GM23338 (cell line): ENCODE results near the gene CHD2. TPM values are rescaled to one million over a fixed set of nuclear protein-coding genes. Genes with fewer than 3 reads are reported as not detected.

Experiments used
- ATAC-seq: fragments of 200-7000 bp; cut with Tn5 transposase; 3 replicates; pipeline ENCODE4 v1.9.1; 2020
- DNase-seq: peaks from one replicate; pipeline ENCODE4 v3.0.0-alpha.2; 2015; ENCODE audit warnings: low spot score
- H2AFZ ChIP-seq: fragments of 200-600 bp; sonication (generic); 2 replicates; pipeline ENCODE4 v1.8.0; 2016; ENCODE audit warnings: antibody characterized with exemption, mild to moderate bottlenecking, moderate library complexity
- H3F3A ChIP-seq: fragments of 200-600 bp; sonication (generic); replicated peaks from 2 replicates; pipeline ENCODE4 v1.8.0; 2017; ENCODE audit warnings: antibody characterized with exemption, mixed run types, low read depth
- H3K27ac ChIP-seq: fragments of 200-600 bp; sonication (generic); 2 replicates; pipeline ENCODE4 v1.6.1; 2016; ENCODE audit warnings: low read depth
- H3K27me3 ChIP-seq: fragments of 200-600 bp; sonication (generic); 2 replicates; pipeline ENCODE4 v1.8.0; 2016; ENCODE audit warnings: mild to moderate bottlenecking, mixed run types, moderate library complexity; ENCODE audit not compliant: insufficient read depth
- H3K36me3 ChIP-seq: fragments of 200-600 bp; sonication (generic); 2 replicates; pipeline ENCODE4 v1.8.0; 2016; ENCODE audit warnings: mild to moderate bottlenecking; ENCODE audit not compliant: insufficient read depth
- H3K4me1 ChIP-seq: fragments of 200-600 bp; sonication (generic); 2 replicates; pipeline ENCODE4 v1.8.0; 2016; ENCODE audit warnings: mild to moderate bottlenecking, moderate library complexity; ENCODE audit not compliant: insufficient read depth
- H3K4me2 ChIP-seq: fragments of 200-600 bp; sonication (generic); 2 replicates; pipeline ENCODE4 v1.7.1; 2017; ENCODE audit warnings: mixed run types
- H3K4me3 ChIP-seq: fragments of 200-600 bp; sonication (generic); 2 replicates; pipeline ENCODE4 v1.6.1; 2016; ENCODE audit warnings: mixed run types
- H3K79me2 ChIP-seq: fragments of 200-600 bp; sonication (generic); replicated peaks from 2 replicates; pipeline ENCODE4 v1.8.0; 2017; ENCODE audit warnings: mild to moderate bottlenecking; ENCODE audit not compliant: insufficient read depth
- H3K9me2 ChIP-seq: fragments of 200-600 bp; sonication (generic); 2 replicates; pipeline ENCODE4 v1.8.0; 2017; ENCODE audit not compliant: insufficient read depth
- H4K20me1 ChIP-seq: fragments of 200-600 bp; sonication (generic); replicated peaks from 2 replicates; pipeline ENCODE4 v1.8.0; 2017; ENCODE audit warnings: mild to moderate bottlenecking; ENCODE audit not compliant: insufficient read depth
- H3K27ac Mint-ChIP-seq: 2 replicates; pipeline ENCODE4 v1.8.0; 2020; ENCODE audit warnings: inconsistent platforms, mild to moderate bottlenecking, moderate library complexity, mixed read lengths
- H3K27me3 Mint-ChIP-seq: 3 replicates; pipeline ENCODE4 v1.8.0; 2022; ENCODE audit warnings: low read depth, mild to moderate bottlenecking, moderate library complexity, mixed read lengths, inconsistent platforms; ENCODE audit not compliant: insufficient read depth, poor library complexity
- H3K36me3 Mint-ChIP-seq: 3 replicates; pipeline ENCODE4 v1.8.0; 2021; ENCODE audit warnings: low read depth, mild to moderate bottlenecking, inconsistent platforms, moderate library complexity, mixed read lengths
- H3K4me1 Mint-ChIP-seq: 3 replicates; pipeline ENCODE4 v1.8.0; 2020; ENCODE audit warnings: mild to moderate bottlenecking, inconsistent platforms, mixed read lengths
- H3K4me3 Mint-ChIP-seq: 3 replicates; pipeline ENCODE4 v1.8.0; 2021; ENCODE audit warnings: moderate library complexity, mild to moderate bottlenecking, inconsistent platforms, mixed read lengths
- H3K9me3 Mint-ChIP-seq: 3 replicates; pipeline ENCODE4 v1.8.0; 2020; ENCODE audit warnings: moderate library complexity, mild to moderate bottlenecking, inconsistent platforms, mixed read lengths
- EZH2 ChIP-seq: fragments of 200-600 bp; sonication (generic); IDR thresholded peaks from one replicate; pipeline ENCODE4 v1.8.0; 2017; ENCODE audit warnings: antibody characterized with exemption, mild to moderate bottlenecking, low read depth; ENCODE audit not compliant: unreplicated experiment
- EZH2phosphoT487 ChIP-seq: fragments of 200-600 bp; sonication (generic); IDR thresholded peaks from one replicate; pipeline ENCODE4 v1.8.1; 2018; ENCODE audit warnings: antibody characterized with exemption; ENCODE audit not compliant: unreplicated experiment
- NANOG ChIP-seq: IDR thresholded peaks from 2 replicates; pipeline ENCODE4 v1.6.1; 2016; ENCODE audit warnings: antibody characterized with exemption, borderline replicate concordance
- POLR2AphosphoS5 ChIP-seq: IDR thresholded peaks from 2 replicates; pipeline ENCODE4 v1.6.1; 2016; ENCODE audit warnings: antibody characterized with exemption, low read depth
- ZNF114 ChIP-seq: fragments of 250-450 bp; sonication (Bioruptor Pico); IDR thresholded peaks from 2 replicates; pipeline ENCODE4 v1.5.0; 2020; ENCODE audit warnings: mild to moderate bottlenecking, moderate library complexity
- polyA plus RNA-seq: library from polyadenylated mRNA; unstranded; fragments of >200 nt; fragmentation: Nextera tagmentation; extraction: Ambion mirVana; gene quantifications from 2 replicates; pipeline ENCODE4 v1.2.1, GENCODE V29; 2016
- total RNA-seq: library from RNA; depleted of rRNA; stranded (reverse); fragments of >200 nt; shearing (Covaris generic); gene quantifications from 2 replicates; pipeline ENCODE4 v1.2.3, GENCODE V29; 2014
- TF ChIP-seq, protein P1 (sequence below): IDR thresholded peaks from one replicate; pipeline ENCODE4 v1.6.1; 2018; ENCODE audit warnings: antibody characterized with exemption; ENCODE audit not compliant: unreplicated experiment
- TF ChIP-seq, protein P2 (sequence below): fragments of 250-450 bp; sonication (Bioruptor Pico); IDR thresholded peaks from 2 replicates; pipeline ENCODE4 v1.5.0; 2020; ENCODE audit warnings: mild to moderate bottlenecking, moderate library complexity
- TF ChIP-seq, protein P3 (sequence below): IDR thresholded peaks from 2 replicates; pipeline ENCODE4 v1.6.1; 2016; ENCODE audit warnings: antibody characterized with exemption

Gene CHD2
- total and polyA plus RNA-seq, 2 experiments from 2014 or later = 119 to 130 TPM

DNA sequence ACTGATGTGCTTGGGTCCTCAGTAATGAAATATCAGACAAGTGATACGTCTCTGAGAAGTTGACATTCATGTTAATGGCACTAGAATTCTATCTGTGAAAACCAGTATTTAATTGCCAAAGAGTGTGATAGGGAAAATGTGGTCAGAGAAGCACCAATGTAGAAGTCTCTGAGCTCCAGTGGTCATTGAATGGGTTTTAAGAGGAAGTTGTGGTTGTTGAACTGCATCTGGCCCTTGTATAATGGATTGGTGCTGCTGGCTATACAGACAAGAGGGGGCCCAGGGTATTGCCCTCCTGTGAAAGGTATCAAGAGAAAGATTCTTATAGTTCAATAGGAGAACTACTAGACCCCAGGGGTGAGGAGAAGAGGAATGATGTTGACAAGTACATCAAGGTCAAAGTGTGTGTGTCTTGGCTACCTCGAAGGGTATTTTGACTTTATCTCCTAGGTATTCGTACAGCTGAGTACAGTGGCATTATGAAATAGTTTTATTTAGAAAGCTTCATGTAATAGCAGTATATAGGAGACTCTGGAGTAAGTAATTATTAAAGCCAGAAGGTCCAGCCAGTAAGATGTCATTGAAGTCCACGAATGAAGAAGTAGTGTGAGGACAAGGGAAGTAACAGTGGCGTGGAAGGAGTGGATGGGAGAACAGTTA lies 47.1 kb downstream of the CHD2 start:
- peaks cover 8% of the 10 kb centered on the region; the same call in 1 of the 2 replicates for H4K20me1 ChIP-seq
- Mint-ChIP-seq H3K4me1 (no peaks in the 10 kb centered on the region), H3K4me3 (no peak overlapping the region), H3K36me3 (peaks cover 99% of the 10 kb centered on the region), H3K27ac (no peak overlapping the region), H3K27me3 (peaks cover 8% of the 10 kb centered on the region), H3K9me3 (peaks cover 44% of the 10 kb centered on the region)
- DNase-seq (no peak), ATAC-seq (no peak)
- H3K4me3 ChIP-seq = no peak overlapping the region
- no peaks in the 10 kb centered on the region for H3K4me1 ChIP-seq
- H3K27ac ChIP-seq = no peak overlapping the region
- H3K4me2 ChIP-seq = no peak overlapping the region
- no peaks in the 10 kb centered on the region for H3K9me2 ChIP-seq
- H3F3A ChIP-seq = peaks cover 10% of the 10 kb centered on the region; the same call in 1 of the 2 replicates
- H3K27me3 ChIP-seq = no peaks in the 10 kb centered on the region
- no peak for TF ChIP-seq NANOG
- TF ChIP-seq, protein P1, sequence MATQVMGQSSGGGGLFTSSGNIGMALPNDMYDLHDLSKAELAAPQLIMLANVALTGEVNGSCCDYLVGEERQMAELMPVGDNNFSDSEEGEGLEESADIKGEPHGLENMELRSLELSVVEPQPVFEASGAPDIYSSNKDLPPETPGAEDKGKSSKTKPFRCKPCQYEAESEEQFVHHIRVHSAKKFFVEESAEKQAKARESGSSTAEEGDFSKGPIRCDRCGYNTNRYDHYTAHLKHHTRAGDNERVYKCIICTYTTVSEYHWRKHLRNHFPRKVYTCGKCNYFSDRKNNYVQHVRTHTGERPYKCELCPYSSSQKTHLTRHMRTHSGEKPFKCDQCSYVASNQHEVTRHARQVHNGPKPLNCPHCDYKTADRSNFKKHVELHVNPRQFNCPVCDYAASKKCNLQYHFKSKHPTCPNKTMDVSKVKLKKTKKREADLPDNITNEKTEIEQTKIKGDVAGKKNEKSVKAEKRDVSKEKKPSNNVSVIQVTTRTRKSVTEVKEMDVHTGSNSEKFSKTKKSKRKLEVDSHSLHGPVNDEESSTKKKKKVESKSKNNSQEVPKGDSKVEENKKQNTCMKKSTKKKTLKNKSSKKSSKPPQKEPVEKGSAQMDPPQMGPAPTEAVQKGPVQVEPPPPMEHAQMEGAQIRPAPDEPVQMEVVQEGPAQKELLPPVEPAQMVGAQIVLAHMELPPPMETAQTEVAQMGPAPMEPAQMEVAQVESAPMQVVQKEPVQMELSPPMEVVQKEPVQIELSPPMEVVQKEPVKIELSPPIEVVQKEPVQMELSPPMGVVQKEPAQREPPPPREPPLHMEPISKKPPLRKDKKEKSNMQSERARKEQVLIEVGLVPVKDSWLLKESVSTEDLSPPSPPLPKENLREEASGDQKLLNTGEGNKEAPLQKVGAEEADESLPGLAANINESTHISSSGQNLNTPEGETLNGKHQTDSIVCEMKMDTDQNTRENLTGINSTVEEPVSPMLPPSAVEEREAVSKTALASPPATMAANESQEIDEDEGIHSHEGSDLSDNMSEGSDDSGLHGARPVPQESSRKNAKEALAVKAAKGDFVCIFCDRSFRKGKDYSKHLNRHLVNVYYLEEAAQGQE = no peak
- TF ChIP-seq, protein P2, sequence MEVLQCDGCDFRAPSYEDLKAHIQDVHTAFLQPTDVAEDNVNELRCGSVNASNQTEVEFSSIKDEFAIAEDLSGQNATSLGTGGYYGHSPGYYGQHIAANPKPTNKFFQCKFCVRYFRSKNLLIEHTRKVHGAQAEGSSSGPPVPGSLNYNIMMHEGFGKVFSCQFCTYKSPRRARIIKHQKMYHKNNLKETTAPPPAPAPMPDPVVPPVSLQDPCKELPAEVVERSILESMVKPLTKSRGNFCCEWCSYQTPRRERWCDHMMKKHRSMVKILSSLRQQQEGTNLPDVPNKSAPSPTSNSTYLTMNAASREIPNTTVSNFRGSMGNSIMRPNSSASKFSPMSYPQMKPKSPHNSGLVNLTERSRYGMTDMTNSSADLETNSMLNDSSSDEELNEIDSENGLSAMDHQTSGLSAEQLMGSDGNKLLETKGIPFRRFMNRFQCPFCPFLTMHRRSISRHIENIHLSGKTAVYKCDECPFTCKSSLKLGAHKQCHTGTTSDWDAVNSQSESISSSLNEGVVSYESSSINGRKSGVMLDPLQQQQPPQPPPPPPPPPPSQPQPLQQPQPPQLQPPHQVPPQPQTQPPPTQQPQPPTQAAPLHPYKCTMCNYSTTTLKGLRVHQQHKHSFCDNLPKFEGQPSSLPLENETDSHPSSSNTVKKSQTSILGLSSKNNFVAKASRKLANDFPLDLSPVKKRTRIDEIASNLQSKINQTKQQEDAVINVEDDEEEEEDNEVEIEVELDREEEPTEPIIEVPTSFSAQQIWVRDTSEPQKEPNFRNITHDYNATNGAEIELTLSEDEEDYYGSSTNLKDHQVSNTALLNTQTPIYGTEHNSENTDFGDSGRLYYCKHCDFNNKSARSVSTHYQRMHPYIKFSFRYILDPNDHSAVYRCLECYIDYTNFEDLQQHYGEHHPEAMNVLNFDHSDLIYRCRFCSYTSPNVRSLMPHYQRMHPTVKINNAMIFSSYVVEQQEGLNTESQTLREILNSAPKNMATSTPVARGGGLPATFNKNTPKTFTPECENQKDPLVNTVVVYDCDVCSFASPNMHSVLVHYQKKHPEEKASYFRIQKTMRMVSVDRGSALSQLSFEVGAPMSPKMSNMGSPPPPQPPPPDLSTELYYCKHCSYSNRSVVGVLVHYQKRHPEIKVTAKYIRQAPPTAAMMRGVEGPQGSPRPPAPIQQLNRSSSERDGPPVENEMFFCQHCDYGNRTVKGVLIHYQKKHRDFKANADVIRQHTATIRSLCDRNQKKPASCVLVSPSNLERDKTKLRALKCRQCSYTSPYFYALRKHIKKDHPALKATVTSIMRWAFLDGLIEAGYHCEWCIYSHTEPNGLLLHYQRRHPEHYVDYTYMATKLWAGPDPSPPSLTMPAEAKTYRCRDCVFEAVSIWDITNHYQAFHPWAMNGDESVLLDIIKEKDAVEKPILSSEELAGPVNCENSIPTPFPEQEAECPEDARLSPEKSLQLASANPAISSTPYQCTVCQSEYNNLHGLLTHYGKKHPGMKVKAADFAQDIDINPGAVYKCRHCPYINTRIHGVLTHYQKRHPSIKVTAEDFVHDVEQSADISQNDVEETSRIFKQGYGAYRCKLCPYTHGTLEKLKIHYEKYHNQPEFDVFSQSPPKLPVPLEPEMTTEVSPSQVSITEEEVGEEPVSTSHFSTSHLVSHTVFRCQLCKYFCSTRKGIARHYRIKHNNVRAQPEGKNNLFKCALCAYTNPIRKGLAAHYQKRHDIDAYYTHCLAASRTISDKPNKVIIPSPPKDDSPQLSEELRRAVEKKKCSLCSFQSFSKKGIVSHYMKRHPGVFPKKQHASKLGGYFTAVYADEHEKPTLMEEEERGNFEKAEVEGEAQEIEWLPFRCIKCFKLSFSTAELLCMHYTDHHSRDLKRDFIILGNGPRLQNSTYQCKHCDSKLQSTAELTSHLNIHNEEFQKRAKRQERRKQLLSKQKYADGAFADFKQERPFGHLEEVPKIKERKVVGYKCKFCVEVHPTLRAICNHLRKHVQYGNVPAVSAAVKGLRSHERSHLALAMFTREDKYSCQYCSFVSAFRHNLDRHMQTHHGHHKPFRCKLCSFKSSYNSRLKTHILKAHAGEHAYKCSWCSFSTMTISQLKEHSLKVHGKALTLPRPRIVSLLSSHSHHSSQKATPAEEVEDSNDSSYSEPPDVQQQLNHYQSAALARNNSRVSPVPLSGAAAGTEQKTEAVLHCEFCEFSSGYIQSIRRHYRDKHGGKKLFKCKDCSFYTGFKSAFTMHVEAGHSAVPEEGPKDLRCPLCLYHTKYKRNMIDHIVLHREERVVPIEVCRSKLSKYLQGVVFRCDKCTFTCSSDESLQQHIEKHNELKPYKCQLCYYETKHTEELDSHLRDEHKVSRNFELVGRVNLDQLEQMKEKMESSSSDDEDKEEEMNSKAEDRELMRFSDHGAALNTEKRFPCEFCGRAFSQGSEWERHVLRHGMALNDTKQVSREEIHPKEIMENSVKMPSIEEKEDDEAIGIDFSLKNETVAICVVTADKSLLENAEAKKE (CRISPR knock-in tag) = no peak
- no peak for TF ChIP-seq POLR2AphosphoS5
- TF ChIP-seq EZH2phosphoT487 = no peak
- no peak for TF ChIP-seq ZNF114 (CRISPR knock-in tag)
- TF ChIP-seq, protein P3, sequence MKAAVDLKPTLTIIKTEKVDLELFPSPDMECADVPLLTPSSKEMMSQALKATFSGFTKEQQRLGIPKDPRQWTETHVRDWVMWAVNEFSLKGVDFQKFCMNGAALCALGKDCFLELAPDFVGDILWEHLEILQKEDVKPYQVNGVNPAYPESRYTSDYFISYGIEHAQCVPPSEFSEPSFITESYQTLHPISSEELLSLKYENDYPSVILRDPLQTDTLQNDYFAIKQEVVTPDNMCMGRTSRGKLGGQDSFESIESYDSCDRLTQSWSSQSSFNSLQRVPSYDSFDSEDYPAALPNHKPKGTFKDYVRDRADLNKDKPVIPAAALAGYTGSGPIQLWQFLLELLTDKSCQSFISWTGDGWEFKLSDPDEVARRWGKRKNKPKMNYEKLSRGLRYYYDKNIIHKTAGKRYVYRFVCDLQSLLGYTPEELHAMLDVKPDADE = no peak
- no peak for TF ChIP-seq EZH2
- peaks cover 93% of the 10 kb centered on the region for H3K36me3 ChIP-seq
- no peak overlapping the region for H2AFZ ChIP-seq
- peaks cover 20% of the 10 kb centered on the region for H3K79me2 ChIP-seq
